GM19438 (cell line): ENCODE data around the gene PDZD8.

Experiments
- ATAC-seq: cut with Tn5 transposase; IDR thresholded peaks from one replicate; pipeline ENCODE4 v1.9.1; 2021; ENCODE audit warnings: low read depth; ENCODE audit not compliant: unreplicated experiment

Gene PDZD8

DNA sequence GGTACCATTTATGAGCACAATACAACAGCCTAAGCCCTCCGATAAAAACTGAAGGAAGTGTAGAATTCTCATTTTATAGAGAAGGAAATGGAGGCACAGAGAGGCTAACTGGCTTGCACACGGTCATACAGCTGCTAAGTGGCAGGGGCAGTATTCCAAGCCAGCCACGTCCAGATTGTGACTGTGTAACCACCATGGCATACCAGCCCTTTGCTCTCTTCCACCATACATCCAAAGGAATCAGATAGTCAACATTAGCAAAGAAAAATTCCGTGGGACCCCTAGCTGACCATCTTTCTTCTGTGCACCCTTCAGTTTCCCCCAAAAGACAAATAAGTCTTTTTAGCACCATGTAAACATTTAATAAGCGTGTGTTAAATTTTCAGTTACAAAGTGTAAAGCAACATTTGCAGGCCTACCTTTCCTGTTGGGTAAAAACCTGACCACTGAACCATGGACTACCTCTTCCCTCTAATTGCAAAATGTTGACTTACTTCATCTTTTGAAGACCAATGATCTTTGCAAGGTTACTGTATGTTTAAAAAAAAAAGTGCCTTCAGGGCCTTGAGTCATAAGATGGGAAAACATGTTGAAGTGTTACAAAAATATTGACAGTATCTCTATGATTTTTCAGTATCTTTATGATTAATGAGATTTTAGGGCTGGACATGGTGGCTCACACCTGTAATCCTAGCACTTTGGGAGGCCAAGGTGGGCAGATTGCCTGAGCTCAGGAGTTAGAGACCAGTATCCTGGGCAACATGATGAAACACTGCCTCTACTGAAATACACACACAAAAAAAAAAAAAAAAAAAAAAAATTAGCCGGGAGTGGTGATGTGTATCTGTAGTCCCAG lies 24.3 kb upstream of the PDZD8 start:
- ATAC-seq, result no peak

- ATAC-seq, result no peak
Observed at GRCh38 chr10:117398029-117398428, 22.8 kb upstream of the PDZD8 start.

DNA sequence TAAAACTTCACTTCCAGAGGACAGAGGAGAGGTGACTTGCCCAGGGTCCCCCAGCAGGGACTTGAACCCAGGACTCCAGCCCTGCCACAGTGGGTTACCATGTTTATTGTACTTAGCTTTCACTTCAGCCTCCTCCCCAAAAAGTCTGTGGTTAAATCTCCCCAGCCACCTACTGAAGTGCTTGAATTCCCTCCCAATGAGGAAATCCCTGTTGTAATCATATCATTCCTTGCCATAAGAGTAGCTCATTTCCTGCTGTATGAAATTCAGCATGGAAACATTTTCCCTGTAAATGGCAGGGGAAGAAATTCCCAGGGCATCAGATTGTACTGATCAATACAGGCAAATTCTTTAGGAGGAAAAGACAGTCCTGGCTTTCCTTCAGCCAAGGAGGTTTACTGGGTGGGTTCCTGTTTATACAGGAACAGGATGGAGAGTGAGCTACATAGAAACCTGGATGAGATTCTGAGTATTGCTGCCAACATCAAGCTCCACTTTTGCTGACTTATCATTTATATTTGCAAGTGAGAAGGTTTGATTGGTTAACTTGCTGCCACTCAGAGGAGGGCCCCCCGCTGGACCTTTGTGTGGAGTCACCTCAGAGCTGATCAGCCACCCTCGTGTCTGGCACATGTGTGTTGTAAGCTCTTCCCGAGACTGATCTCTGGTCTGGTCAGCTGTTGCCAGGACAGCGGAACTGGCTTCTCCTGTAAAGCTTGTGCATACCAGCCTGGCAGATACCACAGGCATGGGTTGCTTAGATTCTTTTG lies 16.4 kb upstream of the PDZD8 start:
- ATAC-seq, result no peak

DNA sequence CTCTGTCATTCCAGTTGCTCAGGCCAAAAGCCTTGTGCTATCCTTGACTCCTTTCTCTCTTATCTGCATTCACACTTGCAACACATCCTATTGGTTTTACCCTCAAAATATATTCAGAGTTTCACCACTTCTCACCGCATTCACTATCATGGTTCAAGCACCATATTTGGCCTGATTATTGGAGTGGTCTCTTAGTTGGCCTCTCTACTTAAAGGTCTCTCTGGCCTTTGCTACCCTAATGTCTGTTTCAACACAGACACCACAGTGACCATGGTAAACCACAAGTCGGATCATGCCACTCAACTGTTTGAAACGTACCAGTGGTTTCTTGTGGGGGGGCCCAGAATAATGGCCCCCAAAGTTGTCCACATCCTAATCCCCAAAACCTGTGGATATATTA lies 15.2 kb upstream of the PDZD8 start:
- ATAC-seq, result no peak

- ATAC-seq, result no peak
Observed at GRCh38 chr10:117386805-117387204, 11.6 kb upstream of the PDZD8 start.

DNA sequence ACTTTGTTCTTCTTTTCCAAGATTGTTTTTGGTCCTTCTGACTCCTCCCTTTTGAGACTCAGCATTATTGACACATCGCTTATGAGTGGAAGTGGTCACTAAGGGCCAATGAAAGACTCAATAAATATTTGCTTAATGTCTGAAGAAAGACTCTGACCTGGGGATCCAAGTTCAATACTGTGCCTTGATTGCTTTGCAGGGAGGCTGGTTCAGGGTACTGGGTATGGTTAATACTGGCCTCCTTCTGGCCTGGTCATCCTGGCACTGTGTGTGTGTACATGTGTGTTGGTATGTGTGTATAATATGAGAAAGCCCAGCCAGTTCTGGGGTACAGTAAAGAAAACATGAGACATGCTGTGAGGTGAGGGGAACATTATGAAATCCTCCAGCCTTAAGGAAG lies 7.6 kb upstream of the PDZD8 start:
- ATAC-seq, result no peak

DNA sequence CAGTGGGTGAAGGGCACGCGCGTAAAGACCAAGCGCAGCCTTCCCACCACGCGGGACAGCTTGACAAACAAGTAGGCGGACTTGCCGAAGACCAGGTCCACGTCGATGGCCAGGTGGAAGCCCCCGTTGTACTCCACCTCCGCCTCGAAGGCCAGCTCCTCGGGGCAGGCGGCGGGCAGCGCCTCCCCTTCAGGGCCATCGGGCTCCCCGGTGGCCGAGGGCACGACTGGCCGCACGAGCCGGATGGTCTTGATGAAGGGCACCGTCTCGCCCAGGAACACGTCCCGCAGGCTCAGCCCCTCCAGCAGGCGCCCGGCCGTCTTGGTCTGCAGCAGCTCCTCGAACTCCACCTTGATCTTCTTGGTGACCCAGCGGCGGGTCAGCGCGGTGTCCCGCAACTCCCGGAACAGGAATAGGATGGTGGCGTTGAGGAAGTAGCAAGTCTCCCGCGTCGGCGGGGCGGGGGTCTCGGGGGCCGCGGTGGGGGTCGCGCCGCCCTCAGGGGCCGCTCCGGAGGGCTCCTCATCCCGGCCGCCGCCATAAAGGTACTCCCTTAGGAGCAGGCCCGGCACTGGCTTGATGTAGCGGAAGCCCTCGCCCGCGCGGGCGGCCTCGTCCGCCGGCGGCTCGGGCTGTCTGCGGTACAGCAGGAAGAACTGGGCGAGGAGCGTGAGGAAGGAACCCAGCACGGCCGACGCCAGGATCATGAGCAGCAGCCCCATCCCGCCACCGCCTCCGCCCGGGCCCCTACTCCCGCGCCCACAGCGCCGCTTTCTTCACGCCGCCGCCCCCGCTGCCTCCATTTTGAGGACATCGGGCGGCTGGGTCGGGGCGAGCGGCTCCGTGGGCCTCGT lies 507 bp downstream of the PDZD8 start:
- peak; percentile 32 for ATAC-seq

DNA sequence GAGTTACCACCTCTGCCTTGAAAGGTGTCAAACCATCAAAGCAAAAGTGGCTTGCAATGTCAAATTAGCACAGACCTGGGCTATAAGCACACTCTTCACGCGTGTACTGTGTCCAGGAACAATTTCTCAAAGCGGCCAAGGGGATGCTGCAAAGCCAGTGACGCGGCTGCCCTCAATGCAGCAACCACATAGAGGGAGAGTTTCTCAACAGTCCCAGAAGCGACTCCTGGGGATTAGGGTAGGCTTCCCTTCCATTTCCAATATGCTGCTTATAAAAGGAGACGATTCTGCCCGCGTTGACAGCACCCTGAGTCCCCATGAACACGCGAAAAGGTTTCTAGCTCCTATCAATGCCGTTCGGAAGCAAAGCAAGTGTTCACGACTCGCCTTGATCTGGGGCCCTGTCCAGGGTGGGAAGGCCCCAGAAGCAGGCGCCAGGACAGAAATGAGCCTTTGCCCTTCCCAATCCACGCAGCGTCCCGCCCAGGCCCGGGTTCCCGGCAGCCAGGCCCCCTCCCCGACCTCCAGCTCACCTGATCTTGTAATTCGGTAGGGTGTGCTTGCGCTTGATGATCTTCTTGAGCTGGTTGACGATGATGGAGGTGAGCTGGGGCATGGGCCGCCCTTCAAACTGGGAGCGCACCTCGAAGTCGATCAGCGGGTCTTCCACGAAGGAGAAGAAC lies 1.3 kb downstream of the PDZD8 start:
- peak; percentile 22 for ATAC-seq

DNA sequence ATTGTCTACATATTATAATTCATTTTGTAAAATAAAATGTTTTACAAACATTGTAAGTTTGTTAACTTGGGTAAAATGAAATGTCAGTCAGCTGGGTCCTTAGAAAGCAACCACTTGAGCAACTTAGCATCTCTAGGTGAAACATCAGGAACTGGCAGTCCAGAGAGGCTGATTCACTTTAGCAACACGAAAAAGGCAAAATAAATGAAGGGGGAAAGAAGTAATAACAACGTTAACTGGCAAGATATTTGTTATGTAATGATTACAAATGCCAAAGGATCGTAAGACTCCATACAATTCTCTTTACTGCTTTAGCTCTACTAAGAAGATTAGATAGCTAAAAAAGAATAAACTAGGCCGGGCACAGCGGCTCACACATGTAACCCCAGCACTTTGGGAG lies 5.0 kb downstream of the PDZD8 start:
- no peak for ATAC-seq

DNA sequence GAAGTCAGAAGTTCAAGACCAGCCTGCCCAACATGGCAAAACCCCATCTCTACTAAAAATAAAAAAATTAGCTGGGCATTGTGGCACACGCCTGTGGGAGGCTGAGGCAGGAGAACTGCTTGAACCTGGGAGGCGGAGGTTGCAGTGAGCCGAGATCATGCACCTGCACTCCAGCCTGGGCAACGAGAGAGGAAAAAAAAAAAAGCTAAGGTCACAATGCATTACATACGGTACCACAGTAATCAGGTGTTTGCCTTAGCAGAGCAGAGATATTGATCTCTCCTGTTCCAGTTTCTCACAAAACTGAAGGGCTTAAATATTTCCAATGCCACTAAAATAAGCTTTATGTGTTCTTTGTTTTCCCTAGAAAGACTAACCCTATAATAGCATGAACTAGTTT lies 7.5 kb downstream of the PDZD8 start:
- ATAC-seq, result no peak

DNA sequence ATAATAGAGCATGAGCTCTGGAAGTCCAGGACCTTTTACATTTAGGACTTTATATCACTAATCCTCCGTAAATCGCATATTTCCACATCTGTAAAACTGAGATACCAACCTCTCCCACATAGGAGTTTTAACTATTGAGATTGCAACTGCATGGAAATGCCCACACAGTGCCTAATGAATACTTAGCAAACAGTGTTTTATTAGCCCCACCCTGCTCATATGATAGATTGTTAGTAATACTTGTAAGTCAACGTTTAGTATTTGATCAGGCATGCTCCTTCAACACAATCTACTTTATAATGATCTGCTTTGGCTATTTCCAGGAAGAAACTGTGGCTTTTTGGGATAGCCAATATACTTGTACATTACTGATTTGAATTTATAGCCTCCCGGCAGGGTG lies 8.5 kb downstream of the PDZD8 start:
- no peak for ATAC-seq

DNA sequence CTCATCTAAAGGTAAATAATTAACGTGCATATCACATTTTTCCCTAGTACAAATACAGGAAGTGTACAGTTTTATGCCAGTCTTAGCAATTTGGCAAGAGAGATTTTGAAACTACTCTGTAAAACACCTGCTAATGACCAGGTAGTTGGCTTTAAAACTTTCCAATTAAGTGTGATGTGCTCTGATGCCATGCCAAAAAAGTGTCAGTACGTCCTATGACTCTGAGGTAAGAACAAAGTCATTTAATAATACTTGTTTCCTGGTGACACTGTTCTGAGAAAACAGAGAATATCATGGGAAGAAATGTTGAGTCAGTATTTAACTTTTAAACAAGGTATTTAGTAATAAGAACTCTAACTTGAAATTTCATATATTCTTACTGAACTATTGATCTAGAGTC lies 9.6 kb downstream of the PDZD8 start:
- no peak for ATAC-seq

- ATAC-seq, result no peak
Observed at GRCh38 chr10:117364110-117364960, 10.9 kb downstream of the PDZD8 start.

DNA sequence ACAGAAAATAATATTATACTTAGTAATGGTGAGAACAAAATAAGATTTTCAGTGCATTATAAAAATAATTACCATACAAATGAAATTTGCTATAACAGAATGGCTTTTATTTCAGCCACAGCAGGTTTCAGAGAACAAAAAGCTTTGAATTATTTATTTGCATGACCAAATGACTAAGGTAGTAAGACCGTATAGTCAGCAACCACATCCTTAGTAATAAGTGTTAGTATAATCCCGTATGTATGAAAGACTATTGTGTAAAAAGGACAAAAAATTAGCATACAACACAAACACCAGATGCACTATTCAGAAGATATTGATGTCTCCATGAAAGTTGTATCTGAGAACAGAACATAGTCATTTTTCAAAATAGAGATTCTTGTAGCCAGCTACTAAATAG lies 12.2 kb downstream of the PDZD8 start:
- peak; percentile 35 for ATAC-seq

DNA sequence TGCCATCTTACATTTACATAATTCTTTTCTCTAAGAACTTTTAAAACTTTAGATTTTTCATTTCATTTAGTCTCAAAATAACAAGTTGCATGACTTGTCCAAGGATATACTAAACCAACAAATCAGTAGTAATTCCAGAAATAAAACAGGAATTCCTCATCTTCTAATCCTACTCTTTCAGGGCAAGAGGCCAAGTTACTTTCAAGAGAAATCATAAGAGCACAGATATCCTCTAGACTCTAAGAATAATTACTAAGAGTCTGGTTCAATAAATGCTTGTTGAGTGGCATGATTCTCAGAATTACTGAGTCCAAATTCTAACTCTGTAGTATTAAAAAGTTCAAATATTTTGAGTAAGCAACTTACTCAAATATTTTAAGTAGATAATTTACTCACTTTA lies 12.9 kb downstream of the PDZD8 start:
- no peak for ATAC-seq

DNA sequence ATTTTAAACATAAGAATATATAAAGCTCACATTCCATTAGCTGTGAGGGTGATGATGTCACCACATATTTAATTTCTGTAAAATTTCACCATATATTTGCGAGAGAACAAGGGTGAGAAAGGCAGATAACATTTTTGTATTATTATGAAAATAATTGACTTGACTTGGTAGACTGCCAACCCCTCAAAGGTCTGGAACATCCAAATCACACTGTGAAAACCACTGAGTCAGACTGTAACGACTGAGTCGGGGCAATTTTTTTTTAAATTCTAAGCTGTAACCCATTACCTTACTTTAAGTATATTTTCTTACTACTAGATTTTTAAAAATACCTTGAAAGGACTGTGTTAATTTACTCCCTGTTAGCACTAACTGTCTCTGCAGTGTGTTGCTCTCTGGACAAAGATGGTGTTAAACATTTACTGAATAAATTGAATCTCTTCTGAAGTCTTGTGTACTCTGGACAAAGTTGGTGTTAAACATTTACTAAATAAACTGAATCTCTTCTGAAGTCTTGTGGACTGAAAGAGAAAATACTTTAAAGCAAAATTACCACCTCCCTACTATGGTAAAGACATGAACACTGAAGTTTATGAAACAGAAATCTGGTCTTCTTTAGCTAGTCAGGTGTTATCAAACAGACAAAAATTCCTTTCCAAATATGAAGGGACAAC lies 14.1 kb downstream of the PDZD8 start:
- ATAC-seq, result peak; percentile 80

- ATAC-seq, result no peak
Observed at GRCh38 chr10:117360016-117360415, 15.2 kb downstream of the PDZD8 start.

GRCh38 chr10:117355072-117355471 lies 20.2 kb downstream of the PDZD8 start:
- ATAC-seq, result no peak

- ATAC-seq, result no peak
Observed at GRCh38 chr10:117353684-117354083, 21.6 kb downstream of the PDZD8 start.
